ENCODE results near the gene HTRA3.

The HTRA3 gene

DNA sequence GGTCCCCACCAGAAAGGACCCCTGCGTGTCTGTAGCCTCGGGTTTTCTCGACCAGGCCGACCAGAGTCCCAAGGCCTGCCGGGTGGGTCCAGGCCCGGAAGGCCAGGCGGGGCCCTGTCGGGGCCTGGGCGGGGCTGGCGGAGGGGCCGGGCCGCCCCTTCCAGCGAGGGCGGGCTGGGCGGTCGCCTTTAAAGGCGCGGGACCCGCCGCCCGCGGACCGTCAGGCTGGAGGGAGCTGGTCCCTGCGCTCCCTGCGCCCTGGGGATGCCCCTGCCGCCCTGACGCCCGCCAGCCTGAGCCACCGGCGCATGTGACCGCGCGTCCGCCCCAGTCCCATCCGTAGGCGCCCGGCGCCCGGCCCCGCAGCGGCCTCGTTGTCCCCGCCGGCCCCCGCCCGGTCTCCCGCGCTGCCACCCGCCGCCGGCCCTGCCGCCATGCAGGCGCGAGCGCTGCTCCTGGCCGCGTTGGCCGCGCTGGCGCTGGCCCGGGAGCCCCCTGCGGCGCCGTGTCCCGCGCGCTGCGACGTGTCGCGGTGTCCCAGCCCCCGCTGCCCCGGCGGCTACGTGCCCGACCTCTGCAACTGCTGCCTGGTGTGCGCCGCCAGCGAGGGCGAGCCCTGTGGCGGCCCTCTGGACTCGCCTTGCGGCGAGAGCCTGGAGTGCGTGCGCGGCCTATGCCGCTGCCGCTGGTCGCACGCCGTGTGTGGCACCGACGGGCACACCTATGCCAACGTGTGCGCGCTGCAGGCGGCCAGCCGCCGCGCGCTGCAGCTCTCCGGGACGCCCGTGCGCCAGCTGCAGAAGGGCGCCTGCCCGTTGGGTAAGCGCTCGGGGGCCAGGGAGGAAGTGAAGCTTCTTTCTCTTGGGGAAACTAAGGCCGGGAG, at the start of gene HTRA3:
Gene HTRA3 (plus strand): TSS at position 220 of the 883 bp plus-strand sequence. CDS start 215 bp downstream, at position 435.
- no peaks in the 10 kb centered on the region for H3K27me3 ChIP-seq (ENCODE audit: control insufficient read depth, insufficient read depth, low read length)
- peak within 1 kb of the TSS; percentile 38 for H2AFZ ChIP-seq
- H3K9me3 ChIP-seq (ENCODE audit: control insufficient read depth, low read length): no peaks in the 10 kb centered on the region
- H3K4me1 ChIP-seq: no peaks in the 10 kb centered on the region
- TF ChIP-seq, protein P1, sequence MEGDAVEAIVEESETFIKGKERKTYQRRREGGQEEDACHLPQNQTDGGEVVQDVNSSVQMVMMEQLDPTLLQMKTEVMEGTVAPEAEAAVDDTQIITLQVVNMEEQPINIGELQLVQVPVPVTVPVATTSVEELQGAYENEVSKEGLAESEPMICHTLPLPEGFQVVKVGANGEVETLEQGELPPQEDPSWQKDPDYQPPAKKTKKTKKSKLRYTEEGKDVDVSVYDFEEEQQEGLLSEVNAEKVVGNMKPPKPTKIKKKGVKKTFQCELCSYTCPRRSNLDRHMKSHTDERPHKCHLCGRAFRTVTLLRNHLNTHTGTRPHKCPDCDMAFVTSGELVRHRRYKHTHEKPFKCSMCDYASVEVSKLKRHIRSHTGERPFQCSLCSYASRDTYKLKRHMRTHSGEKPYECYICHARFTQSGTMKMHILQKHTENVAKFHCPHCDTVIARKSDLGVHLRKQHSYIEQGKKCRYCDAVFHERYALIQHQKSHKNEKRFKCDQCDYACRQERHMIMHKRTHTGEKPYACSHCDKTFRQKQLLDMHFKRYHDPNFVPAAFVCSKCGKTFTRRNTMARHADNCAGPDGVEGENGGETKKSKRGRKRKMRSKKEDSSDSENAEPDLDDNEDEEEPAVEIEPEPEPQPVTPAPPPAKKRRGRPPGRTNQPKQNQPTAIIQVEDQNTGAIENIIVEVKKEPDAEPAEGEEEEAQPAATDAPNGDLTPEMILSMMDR (IDR thresholded peaks at IDR 0.05): no peak
- H3K4me2 ChIP-seq (ENCODE audit: low read length): no peak within 1 kb of the TSS
- H3K36me3 ChIP-seq (ENCODE audit: control insufficient read depth, insufficient read depth, low read length): no peaks in the 10 kb centered on the region
- H3K27ac ChIP-seq: no peak within 1 kb of the TSS
- no peak within 1 kb of the TSS for H3K4me3 ChIP-seq (ENCODE audit: low read depth, low read length)
- H3K79me2 ChIP-seq: no peaks in the 10 kb centered on the region
- H3K9ac ChIP-seq: no peak within 1 kb of the TSS

DNA sequence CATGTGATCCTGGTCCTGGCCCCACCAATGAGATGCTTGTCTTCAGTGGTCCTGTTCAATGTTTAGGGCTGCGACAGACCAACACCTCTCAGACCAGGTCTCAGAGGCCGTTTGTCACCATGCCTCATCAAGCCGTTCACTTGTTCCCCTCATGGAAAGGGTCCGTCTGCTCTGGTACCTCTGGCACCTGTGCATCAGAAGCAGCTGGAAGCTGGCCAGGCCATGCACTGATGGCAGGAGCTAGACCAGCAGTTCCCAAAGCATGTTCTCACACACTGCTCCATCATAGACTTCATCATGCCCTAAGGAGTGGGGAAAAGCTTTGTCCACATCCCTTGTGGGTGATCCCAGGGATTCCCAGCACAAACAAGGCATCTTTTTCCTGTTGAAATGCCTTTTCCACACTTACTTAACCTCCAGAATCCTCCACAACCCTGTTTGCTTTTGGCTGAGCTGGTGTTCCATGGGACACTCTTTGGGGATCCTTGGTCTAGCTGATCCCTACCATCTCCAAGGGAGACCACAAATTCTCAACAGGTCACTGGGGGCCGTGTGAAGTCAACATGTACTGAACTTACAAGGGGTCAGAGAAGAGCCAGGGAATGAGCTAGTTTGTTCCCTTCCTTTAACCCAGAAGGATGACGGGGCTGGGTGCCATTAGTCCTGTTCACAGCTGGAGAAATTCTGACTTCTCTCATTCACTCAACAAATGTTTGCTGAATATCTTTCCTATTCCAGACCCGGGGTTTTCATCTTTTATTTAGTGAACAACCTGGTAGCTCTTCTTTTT, 48.7 kb upstream of the HTRA3 start:
- no peaks in the 10 kb centered on the region for H3K79me2 ChIP-seq
- H3K9ac ChIP-seq: no peak overlapping the region
- no peaks in the 10 kb centered on the region for H3K9me3 ChIP-seq (ENCODE audit: control insufficient read depth, low read length)
- no peak overlapping the region for H3K4me2 ChIP-seq (ENCODE audit: low read length)
- H3K36me3 ChIP-seq (ENCODE audit: control insufficient read depth, insufficient read depth, low read length): no peaks in the 10 kb centered on the region
- no peaks in the 10 kb centered on the region for H3K27me3 ChIP-seq (ENCODE audit: control insufficient read depth, insufficient read depth, low read length)
- TF ChIP-seq, protein P1 (IDR thresholded peaks at IDR 0.05): no peak
- H3K4me3 ChIP-seq (ENCODE audit: low read depth, low read length): no peak overlapping the region
- no peak overlapping the region for H2AFZ ChIP-seq
- H3K27ac ChIP-seq: peak overlapping the region; percentile 30
- H3K4me1 ChIP-seq: peaks cover 4% of the 10 kb centered on the region

DNA sequence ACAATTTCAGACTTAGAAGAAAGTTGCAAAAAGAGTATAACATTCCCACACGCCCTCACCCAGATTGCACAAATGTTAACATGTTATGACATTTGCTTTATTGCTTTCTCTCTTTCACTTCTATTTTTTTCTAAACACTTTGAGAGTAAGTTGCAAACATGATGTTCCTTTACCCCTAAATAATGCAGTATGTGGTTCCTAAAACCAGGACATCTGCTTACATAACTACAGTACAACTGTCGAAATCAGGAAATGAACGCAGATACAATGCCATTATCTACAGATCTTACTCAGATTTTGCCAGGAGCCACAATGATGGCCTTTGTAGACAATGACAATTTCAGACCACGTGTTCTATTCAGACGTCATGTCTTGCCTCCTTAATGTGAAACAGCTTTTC, 48.1 kb upstream of the HTRA3 start:
- TF ChIP-seq, protein P1 (IDR thresholded peaks at IDR 0.05): no peak
- H3K27me3 ChIP-seq (ENCODE audit: control insufficient read depth, insufficient read depth, low read length): no peaks in the 10 kb centered on the region
- no peaks in the 10 kb centered on the region for H3K36me3 ChIP-seq (ENCODE audit: control insufficient read depth, insufficient read depth, low read length)
- peak overlapping the region; percentile 39 for H3K27ac ChIP-seq
- no peaks in the 10 kb centered on the region for H3K9me3 ChIP-seq (ENCODE audit: control insufficient read depth, low read length)
- no peaks in the 10 kb centered on the region for H3K79me2 ChIP-seq
- H2AFZ ChIP-seq: no peak overlapping the region
- no peak overlapping the region for H3K9ac ChIP-seq
- H3K4me1 ChIP-seq: peaks cover 4% of the 10 kb centered on the region
- no peak overlapping the region for H3K4me2 ChIP-seq (ENCODE audit: low read length)
- no peak overlapping the region for H3K4me3 ChIP-seq (ENCODE audit: low read depth, low read length)

DNA sequence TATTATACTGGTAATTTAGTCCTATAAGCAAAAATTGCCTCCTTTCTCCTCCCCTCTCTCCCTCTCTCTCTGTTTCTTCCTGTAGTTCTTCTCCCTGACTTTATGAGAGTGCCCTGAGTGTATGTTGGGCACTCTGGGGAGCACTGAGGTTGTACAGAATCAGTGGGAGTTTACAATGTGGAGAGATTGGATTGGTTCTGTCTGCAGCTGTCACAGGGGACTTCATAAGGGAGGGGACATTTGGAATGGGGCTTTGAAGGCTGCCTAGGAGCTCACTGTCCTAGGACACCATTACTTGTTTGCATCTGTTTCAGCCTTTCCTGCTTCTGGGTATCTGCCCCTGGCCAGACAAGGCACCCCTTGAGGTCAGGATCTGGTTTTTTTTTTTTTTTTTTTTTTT, 47.6 kb upstream of the HTRA3 start:
- Histone ChIP-seq H2AFZ (no peak overlapping the region), H3K4me3 (ENCODE audit: low read depth, low read length) (no peak overlapping the region), H3K4me2 (ENCODE audit: low read length) (no peak overlapping the region), H3K9me3 (ENCODE audit: control insufficient read depth, low read length) (no peaks in the 10 kb centered on the region), H3K27ac (peak overlapping the region; percentile 39), H3K27me3 (ENCODE audit: control insufficient read depth, insufficient read depth, low read length) (no peaks in the 10 kb centered on the region), H3K9ac (no peak overlapping the region), H3K4me1 (peaks cover 4% of the 10 kb centered on the region), H3K36me3 (ENCODE audit: control insufficient read depth, insufficient read depth, low read length) (no peaks in the 10 kb centered on the region), H3K79me2 (no peaks in the 10 kb centered on the region)
- TF ChIP-seq, protein P1 (IDR thresholded peaks at IDR 0.05): no peak

Data from parathyroid adenoma (tissue), 2 donors.